ENCODE measurements around the gene SPN.

DNA sequence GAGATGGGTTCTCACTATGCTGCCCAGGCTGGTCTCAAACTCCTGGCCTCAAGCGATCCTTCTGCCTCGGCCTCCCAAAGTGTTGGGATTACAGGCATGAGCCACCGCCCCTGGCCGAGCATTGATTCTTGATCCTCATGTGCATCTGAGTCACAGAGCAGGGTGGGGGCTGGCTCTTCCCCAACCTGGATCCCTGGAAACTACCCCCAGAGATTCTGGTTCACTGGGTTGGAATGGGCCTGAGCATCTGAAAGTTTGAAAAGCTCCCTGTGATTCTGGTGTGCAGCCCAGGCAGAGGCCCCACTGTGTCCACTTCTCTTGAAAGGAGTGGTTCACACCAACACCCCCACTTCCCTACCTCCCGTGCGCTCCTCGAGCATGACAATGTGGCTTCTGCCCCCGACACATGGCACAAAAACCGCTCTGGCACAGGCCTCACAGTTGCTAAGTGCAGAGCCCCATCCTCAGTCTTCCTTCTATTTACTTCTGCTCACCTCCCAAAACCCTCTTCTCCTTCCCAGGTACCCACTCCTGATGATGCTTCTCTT lies 20.6 kb downstream of the SPN start:
- TF ChIP-seq, protein P1, sequence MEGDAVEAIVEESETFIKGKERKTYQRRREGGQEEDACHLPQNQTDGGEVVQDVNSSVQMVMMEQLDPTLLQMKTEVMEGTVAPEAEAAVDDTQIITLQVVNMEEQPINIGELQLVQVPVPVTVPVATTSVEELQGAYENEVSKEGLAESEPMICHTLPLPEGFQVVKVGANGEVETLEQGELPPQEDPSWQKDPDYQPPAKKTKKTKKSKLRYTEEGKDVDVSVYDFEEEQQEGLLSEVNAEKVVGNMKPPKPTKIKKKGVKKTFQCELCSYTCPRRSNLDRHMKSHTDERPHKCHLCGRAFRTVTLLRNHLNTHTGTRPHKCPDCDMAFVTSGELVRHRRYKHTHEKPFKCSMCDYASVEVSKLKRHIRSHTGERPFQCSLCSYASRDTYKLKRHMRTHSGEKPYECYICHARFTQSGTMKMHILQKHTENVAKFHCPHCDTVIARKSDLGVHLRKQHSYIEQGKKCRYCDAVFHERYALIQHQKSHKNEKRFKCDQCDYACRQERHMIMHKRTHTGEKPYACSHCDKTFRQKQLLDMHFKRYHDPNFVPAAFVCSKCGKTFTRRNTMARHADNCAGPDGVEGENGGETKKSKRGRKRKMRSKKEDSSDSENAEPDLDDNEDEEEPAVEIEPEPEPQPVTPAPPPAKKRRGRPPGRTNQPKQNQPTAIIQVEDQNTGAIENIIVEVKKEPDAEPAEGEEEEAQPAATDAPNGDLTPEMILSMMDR (IDR thresholded peaks at IDR 0.05): no peak
- TF ChIP-seq REST (IDR thresholded peaks at IDR 0.05; ENCODE audit: insufficient read depth in 1 of 2, low read depth in 2 of 2, low read length in 1 of 2) (no peak), SIN3A (IDR thresholded peaks at IDR 0.05; ENCODE audit: borderline replicate concordance, insufficient read depth, low read depth, low read length) (no peak)
